PC-3 (cell line): ENCODE measurements around the gene TLE5. TPM values are rescaled to one million over a fixed set of nuclear protein-coding genes. Genes with fewer than 3 reads are reported as not detected.

Experiments
- ATAC-seq: fragments of 200-7000 bp; cut with Tn5 transposase; 2 replicates; pipeline ENCODE4 v1.9.1; 2020; ENCODE audit warnings: mild to moderate bottlenecking, moderate library complexity
- BruUV-seq: library from RNA; stranded (reverse); fragments of 400-500 nt; replicated peaks from 2 replicates; lab custom pipeline; 2021; lab: Mats Ljungman, UMichigan
- CTCF ChIA-PET: fragments of 300-600 bp; sonication (Branson Sonifier 250); formaldehyde crosslinking; loops from one replicate; lab custom pipeline; 2022; ENCODE audit warnings: antibody characterized with exemption; lab: Charles Lee
- POLR2A ChIA-PET: fragments of 300-600 bp; sonication (Branson Sonifier 250); formaldehyde crosslinking; loops from one replicate; lab custom pipeline; 2022; ENCODE audit warnings: antibody characterized with exemption; ENCODE audit not compliant: unreplicated experiment; lab: Charles Lee
- DNase-seq: peaks from one replicate; pipeline ENCODE4 v3.0.0-alpha.2; 2015
- H2AFZ ChIP-seq: fragments of 300-600 bp; sonication (generic); 2 replicates; pipeline ENCODE4 v1.6.0; 2016; ENCODE audit warnings: antibody characterized with exemption, low read length
- H3F3A ChIP-seq: fragments of 300-600 bp; sonication (generic); one replicate; pipeline ENCODE4 v1.6.0; 2017; ENCODE audit warnings: antibody characterized with exemption, low read length, control low read depth, mild to moderate bottlenecking; ENCODE audit not compliant: unreplicated experiment
- H3K27ac ChIP-seq: fragments of 300-600 bp; sonication (generic); 2 replicates; pipeline ENCODE4 v1.5.1; 2016; ENCODE audit warnings: mild to moderate bottlenecking, low read length
- H3K27me3 ChIP-seq: fragments of 300-600 bp; sonication (generic); 2 replicates; pipeline ENCODE4 v1.6.1; 2016; ENCODE audit warnings: low read length, mixed read lengths
- H3K36me3 ChIP-seq: fragments of 300-600 bp; sonication (generic); 2 replicates; pipeline ENCODE4 v1.6.1; 2016; ENCODE audit warnings: low read depth, mixed run types, low read length, mixed read lengths
- H3K4me1 ChIP-seq: fragments of 300-600 bp; sonication (generic); 2 replicates; pipeline ENCODE4 v1.5.1; 2016; ENCODE audit warnings: low read length; ENCODE audit not compliant: insufficient read depth
- H3K4me2 ChIP-seq: fragments of 300-600 bp; sonication (generic); 2 replicates; pipeline ENCODE4 v1.6.0; 2016; ENCODE audit warnings: low read length
- H3K4me3 ChIP-seq: fragments of 300-600 bp; sonication (generic); 2 replicates; pipeline ENCODE4 v1.5.1; 2016; ENCODE audit warnings: mild to moderate bottlenecking, low read length, mixed read lengths
- H3K79me2 ChIP-seq: fragments of 300-600 bp; sonication (generic); 2 replicates; pipeline ENCODE4 v1.6.1; 2017; ENCODE audit warnings: low read length, mixed read lengths
- H3K9ac ChIP-seq: fragments of 300-600 bp; sonication (generic); 2 replicates; pipeline ENCODE4 v1.6.0; 2016; ENCODE audit warnings: mild to moderate bottlenecking, low read length
- H3K9me2 ChIP-seq: fragments of 300-600 bp; sonication (generic); replicated peaks from 2 replicates; pipeline ENCODE4 v1.6.1; 2016; ENCODE audit warnings: mixed run types, low read length, mixed read lengths
- H3K9me3 ChIP-seq: fragments of 300-600 bp; sonication (generic); 2 replicates; pipeline ENCODE4 v1.6.1; 2016; ENCODE audit warnings: low read length, mixed read lengths
- H4K20me1 ChIP-seq: fragments of 300-600 bp; sonication (generic); 2 replicates; pipeline ENCODE4 v1.6.1; 2016; ENCODE audit warnings: low read length, mixed read lengths
- CTCF ChIP-seq: fragments of 300-600 bp; sonication (generic); conservative IDR thresholded peaks from 2 replicates; pipeline ENCODE4 v1.5.1; 2017; ENCODE audit warnings: antibody characterized with exemption, low read depth, mild to moderate bottlenecking, low read length
- EZH2 ChIP-seq: fragments of 300-600 bp; sonication (generic); IDR thresholded peaks from one replicate; pipeline ENCODE4 v1.6.1; 2017; ENCODE audit warnings: antibody characterized with exemption, mild to moderate bottlenecking, low read length; ENCODE audit not compliant: unreplicated experiment
- EZH2phosphoT487 ChIP-seq: fragments of 300-600 bp; sonication (generic); IDR thresholded peaks from 2 replicates; pipeline ENCODE4 v1.6.1; 2018; ENCODE audit warnings: mild to moderate bottlenecking, antibody characterized with exemption, low read length, borderline replicate concordance
- intact Hi-C: fragments of 100-400 bp; cut with micrococcal nuclease; formaldehyde crosslinking; loops from 2 replicates; pipeline ENCODE4 v1.9.0; 2023
- total RNA-seq: library from RNA; depleted of rRNA; stranded (reverse); fragments of >200 nt; gene quantifications from 2 replicates; pipeline ENCODE4 v1.2.3, GENCODE V29; 2014

TLE5 gene
- total RNA-seq, 1 experiment from 2014 or later = 351 TPM

GRCh38 chr19:3049089-3049488, 13.2 kb downstream of the TLE5 start:
- CTCF ChIA-PET = no interaction called here
- no peaks in the 10 kb centered on the region for H3K9me3 ChIP-seq
- BruUV-seq = no TSS peak
- DNase-seq (no peak), ATAC-seq (no peak)
- H3K79me2 ChIP-seq = no peaks in the 10 kb centered on the region
- H3K27ac ChIP-seq = no peak overlapping the region
- H3F3A ChIP-seq = no peaks in the 10 kb centered on the region
- no peak overlapping the region for H3K4me3 ChIP-seq
- H3K4me1 ChIP-seq = no peaks in the 10 kb centered on the region
- no peaks in the 10 kb centered on the region for H4K20me1 ChIP-seq
- intact Hi-C loops = no loop called here
- H3K9me2 ChIP-seq = no peaks in the 10 kb centered on the region
- H2AFZ ChIP-seq = no peak overlapping the region
- no peaks in the 10 kb centered on the region for H3K27me3 ChIP-seq
- H3K9ac ChIP-seq = no peak overlapping the region
- H3K4me2 ChIP-seq = no peak overlapping the region
- TF ChIP-seq EZH2 (no peak), EZH2phosphoT487 (no peak), CTCF (no peak)
- POLR2A ChIA-PET = no interaction called here
- no peaks in the 10 kb centered on the region for H3K36me3 ChIP-seq

- Histone ChIP-seq H3K4me1 (no peaks in the 10 kb centered on the region), H3K9me3 (no peaks in the 10 kb centered on the region), H3K79me2 (no peaks in the 10 kb centered on the region), H3K27ac (no peak overlapping the region), H3K9me2 (no peaks in the 10 kb centered on the region), H3K36me3 (no peaks in the 10 kb centered on the region), H3F3A (no peaks in the 10 kb centered on the region), H3K4me2 (no peak overlapping the region), H4K20me1 (no peaks in the 10 kb centered on the region), H3K9ac (no peak overlapping the region), H3K4me3 (no peak overlapping the region), H2AFZ (no peak overlapping the region), H3K27me3 (no peaks in the 10 kb centered on the region)
- intact Hi-C loops = no loop called here
- ChIA-PET CTCF (no interaction called here), POLR2A (no interaction called here)
- TF ChIP-seq EZH2 (no peak), EZH2phosphoT487 (no peak), CTCF (no peak)
- BruUV-seq = no TSS peak
- DNase-seq (no peak), ATAC-seq (no peak)
Observed at GRCh38 chr19:3048190-3048533, 14.1 kb downstream of the TLE5 start.

GRCh38 chr19:3047496-3048189, 14.7 kb downstream of the TLE5 start:
- no peaks in the 10 kb centered on the region for H3K9me3 ChIP-seq
- peak overlapping the region; percentile 59 for H3K4me3 ChIP-seq
- H3K27me3 ChIP-seq = no peaks in the 10 kb centered on the region
- no peaks in the 10 kb centered on the region for H3K9me2 ChIP-seq
- no peaks in the 10 kb centered on the region for H3K36me3 ChIP-seq
- no peaks in the 10 kb centered on the region for H3K4me1 ChIP-seq
- no peaks in the 10 kb centered on the region for H3F3A ChIP-seq
- intact Hi-C loops = no loop called here
- BruUV-seq = no TSS peak
- H3K9ac ChIP-seq = no peak overlapping the region
- no peaks in the 10 kb centered on the region for H4K20me1 ChIP-seq
- peak; percentile 58 for DNase-seq
- POLR2A ChIA-PET = no interaction called here
- CTCF ChIA-PET = no interaction called here
- H2AFZ ChIP-seq = peak overlapping the region; percentile 51
- peak; percentile 86 for ATAC-seq
- no peak overlapping the region for H3K27ac ChIP-seq
- H3K4me2 ChIP-seq = peak overlapping the region; percentile 84
- H3K79me2 ChIP-seq = no peaks in the 10 kb centered on the region
- TF ChIP-seq CTCF (no peak), EZH2phosphoT487 (no peak), EZH2 (no peak)
